ENCODE data around the gene FMNL3.

Gene FMNL3

DNA sequence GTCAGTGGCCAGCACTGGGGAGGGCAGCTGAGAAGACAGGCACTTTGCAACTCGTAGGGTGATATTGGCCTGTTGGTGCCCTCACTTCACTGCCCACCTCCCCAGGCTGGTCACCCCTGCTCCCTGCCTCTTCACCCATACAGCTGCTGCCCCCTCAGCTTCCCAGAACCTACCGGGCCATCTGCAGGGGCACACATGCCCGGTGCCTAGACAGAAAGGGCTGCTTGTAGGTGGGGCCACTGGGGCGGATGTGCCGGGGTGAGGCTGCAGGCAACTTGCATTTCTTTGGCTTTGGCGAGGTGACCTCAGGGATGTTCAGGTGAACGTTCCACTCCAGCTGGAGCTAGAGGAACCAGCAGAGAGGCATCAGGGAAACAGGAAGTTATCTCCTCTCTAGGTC lies 118.9 kb downstream of the FMNL3 start:
- no peak for DNase-seq

- no peak for DNase-seq
These were observed 119.9 kb downstream of the FMNL3 start for GRCh38 chr12:49587174-49587908.

Measured in T-helper 9 cell (primary cell).